H1 (cell line): ENCODE data around the gene HOXA11. TPM values are rescaled to one million over a fixed set of nuclear protein-coding genes. Genes with fewer than 3 reads are reported as not detected.

Source experiments
- TAF7 ChIP-seq: optimal IDR thresholded peaks from 2 replicates; pipeline ENCODE3; 2011; ENCODE audit warnings: low read depth, mild to moderate bottlenecking, inconsistent platforms, low read length, moderate library complexity, borderline replicate concordance
- TEAD4 ChIP-seq: IDR thresholded peaks from 2 replicates; pipeline ENCODE4 v1.6.1; 2012; ENCODE audit warnings: low read depth, low read length, inconsistent platforms, mixed read lengths
- polyA plus RNA-seq, 7 experiments: library from polyadenylated mRNA; depleted of rRNA in 3 of 7; stranded (reverse) in 5 of 7; unstranded in 2 of 7; fragments of >200 nt in 5 of 7; fragments of 200-250 nt in 2 of 7; gene quantifications; 1 replicate in 5 of 7; 2 replicates in 1 of 7; 4 replicates in 1 of 7; pipeline versions ENCODE4 v1.2.1 to v1.2.3, GENCODE V29; 2011 to 2013; ENCODE audit warnings: missing spikeins in 2 of 7, mixed read lengths in 2 of 7
- total RNA-seq: library from RNA; stranded (reverse); fragmentation: NEBNext Ultra II Directional; extraction: Animal tissue kit (Norgen Biotek cat#: 25700); gene quantifications from 2 replicates; pipeline ENCODE4 v1.2.1, GENCODE V29; 2021
- TF ChIP-seq, protein P1 (sequence below): fragments of 300-600 bp; sonication (generic); IDR thresholded peaks from 2 replicates; pipeline ENCODE4 v1.7.1; 2012; ENCODE audit warnings: low read length, moderate library complexity, mild to moderate bottlenecking, inconsistent platforms; ENCODE audit not compliant: insufficient replicate concordance

HOXA11 gene
- total and polyA plus RNA-seq, 2 of the 8 experiments (the other 6 are each of a cell fraction or from before 2014, with no cell fraction given), result not detected

DNA sequence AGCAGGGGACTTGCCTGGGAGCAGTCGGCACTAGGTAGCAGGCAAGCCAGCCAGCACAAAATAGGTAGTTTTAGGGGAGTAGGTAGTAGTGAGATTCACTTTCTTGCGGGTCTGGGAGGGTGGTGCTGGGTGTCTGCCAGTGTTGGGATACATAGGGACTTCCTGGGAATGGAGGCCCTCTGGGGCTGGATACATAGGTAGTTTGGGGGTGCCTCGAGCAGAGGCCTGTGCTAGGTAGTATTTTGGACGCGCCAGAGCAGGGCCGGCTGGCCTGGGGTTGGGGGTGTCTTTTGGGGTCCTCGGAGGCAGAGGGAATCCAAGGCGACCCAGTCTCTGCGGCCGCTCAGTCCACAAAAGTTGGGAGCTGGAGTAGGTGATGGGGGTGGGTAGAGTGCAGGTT lies 30.7 kb downstream of the HOXA11 start (continued):
- TF ChIP-seq, protein P1, sequence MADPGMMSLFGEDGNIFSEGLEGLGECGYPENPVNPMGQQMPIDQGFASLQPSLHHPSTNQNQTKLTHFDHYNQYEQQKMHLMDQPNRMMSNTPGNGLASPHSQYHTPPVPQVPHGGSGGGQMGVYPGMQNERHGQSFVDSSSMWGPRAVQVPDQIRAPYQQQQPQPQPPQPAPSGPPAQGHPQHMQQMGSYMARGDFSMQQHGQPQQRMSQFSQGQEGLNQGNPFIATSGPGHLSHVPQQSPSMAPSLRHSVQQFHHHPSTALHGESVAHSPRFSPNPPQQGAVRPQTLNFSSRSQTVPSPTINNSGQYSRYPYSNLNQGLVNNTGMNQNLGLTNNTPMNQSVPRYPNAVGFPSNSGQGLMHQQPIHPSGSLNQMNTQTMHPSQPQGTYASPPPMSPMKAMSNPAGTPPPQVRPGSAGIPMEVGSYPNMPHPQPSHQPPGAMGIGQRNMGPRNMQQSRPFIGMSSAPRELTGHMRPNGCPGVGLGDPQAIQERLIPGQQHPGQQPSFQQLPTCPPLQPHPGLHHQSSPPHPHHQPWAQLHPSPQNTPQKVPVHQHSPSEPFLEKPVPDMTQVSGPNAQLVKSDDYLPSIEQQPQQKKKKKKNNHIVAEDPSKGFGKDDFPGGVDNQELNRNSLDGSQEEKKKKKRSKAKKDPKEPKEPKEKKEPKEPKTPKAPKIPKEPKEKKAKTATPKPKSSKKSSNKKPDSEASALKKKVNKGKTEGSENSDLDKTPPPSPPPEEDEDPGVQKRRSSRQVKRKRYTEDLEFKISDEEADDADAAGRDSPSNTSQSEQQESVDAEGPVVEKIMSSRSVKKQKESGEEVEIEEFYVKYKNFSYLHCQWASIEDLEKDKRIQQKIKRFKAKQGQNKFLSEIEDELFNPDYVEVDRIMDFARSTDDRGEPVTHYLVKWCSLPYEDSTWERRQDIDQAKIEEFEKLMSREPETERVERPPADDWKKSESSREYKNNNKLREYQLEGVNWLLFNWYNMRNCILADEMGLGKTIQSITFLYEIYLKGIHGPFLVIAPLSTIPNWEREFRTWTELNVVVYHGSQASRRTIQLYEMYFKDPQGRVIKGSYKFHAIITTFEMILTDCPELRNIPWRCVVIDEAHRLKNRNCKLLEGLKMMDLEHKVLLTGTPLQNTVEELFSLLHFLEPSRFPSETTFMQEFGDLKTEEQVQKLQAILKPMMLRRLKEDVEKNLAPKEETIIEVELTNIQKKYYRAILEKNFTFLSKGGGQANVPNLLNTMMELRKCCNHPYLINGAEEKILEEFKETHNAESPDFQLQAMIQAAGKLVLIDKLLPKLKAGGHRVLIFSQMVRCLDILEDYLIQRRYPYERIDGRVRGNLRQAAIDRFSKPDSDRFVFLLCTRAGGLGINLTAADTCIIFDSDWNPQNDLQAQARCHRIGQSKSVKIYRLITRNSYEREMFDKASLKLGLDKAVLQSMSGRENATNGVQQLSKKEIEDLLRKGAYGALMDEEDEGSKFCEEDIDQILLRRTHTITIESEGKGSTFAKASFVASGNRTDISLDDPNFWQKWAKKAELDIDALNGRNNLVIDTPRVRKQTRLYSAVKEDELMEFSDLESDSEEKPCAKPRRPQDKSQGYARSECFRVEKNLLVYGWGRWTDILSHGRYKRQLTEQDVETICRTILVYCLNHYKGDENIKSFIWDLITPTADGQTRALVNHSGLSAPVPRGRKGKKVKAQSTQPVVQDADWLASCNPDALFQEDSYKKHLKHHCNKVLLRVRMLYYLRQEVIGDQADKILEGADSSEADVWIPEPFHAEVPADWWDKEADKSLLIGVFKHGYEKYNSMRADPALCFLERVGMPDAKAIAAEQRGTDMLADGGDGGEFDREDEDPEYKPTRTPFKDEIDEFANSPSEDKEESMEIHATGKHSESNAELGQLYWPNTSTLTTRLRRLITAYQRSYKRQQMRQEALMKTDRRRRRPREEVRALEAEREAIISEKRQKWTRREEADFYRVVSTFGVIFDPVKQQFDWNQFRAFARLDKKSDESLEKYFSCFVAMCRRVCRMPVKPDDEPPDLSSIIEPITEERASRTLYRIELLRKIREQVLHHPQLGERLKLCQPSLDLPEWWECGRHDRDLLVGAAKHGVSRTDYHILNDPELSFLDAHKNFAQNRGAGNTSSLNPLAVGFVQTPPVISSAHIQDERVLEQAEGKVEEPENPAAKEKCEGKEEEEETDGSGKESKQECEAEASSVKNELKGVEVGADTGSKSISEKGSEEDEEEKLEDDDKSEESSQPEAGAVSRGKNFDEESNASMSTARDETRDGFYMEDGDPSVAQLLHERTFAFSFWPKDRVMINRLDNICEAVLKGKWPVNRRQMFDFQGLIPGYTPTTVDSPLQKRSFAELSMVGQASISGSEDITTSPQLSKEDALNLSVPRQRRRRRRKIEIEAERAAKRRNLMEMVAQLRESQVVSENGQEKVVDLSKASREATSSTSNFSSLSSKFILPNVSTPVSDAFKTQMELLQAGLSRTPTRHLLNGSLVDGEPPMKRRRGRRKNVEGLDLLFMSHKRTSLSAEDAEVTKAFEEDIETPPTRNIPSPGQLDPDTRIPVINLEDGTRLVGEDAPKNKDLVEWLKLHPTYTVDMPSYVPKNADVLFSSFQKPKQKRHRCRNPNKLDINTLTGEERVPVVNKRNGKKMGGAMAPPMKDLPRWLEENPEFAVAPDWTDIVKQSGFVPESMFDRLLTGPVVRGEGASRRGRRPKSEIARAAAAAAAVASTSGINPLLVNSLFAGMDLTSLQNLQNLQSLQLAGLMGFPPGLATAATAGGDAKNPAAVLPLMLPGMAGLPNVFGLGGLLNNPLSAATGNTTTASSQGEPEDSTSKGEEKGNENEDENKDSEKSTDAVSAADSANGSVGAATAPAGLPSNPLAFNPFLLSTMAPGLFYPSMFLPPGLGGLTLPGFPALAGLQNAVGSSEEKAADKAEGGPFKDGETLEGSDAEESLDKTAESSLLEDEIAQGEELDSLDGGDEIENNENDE, result no peak
- no peak for TF ChIP-seq TEAD4
- no peak for TF ChIP-seq TAF7
